ENCODE data around the gene PRKCE.

PRKCE gene

GRCh38 chr2:45758018-45758417, 106.5 kb downstream of the PRKCE start:
- DNase-seq = no peak

- no peak for DNase-seq
Observed at GRCh38 chr2:45759310-45759851, 107.9 kb downstream of the PRKCE start.

- no peak for DNase-seq
Observed at GRCh38 chr2:45761635-45762034, 110.2 kb downstream of the PRKCE start.

- no peak for DNase-seq
Observed at GRCh38 chr2:45763255-45763654, 111.8 kb downstream of the PRKCE start.

GRCh38 chr2:45763797-45764196, 112.3 kb downstream of the PRKCE start:
- no peak for DNase-seq

GRCh38 chr2:45765007-45765727, 113.7 kb downstream of the PRKCE start:
- no peak for DNase-seq

- no peak for DNase-seq
Observed at GRCh38 chr2:45765728-45766254, 114.3 kb downstream of the PRKCE start.

- DNase-seq = no peak
Observed at GRCh38 chr2:45768208-45768607, 116.7 kb downstream of the PRKCE start.

- no peak for DNase-seq
Observed at GRCh38 chr2:45769056-45769455, 117.6 kb downstream of the PRKCE start.

GRCh38 chr2:45769854-45770576, 118.5 kb downstream of the PRKCE start:
- no peak for DNase-seq

GRCh38 chr2:45770811-45771210, 119.3 kb downstream of the PRKCE start:
- no peak for DNase-seq

- DNase-seq = no peak
Observed at GRCh38 chr2:45771261-45771660, 119.8 kb downstream of the PRKCE start.

- no peak for DNase-seq
Observed at GRCh38 chr2:45772038-45772437, 120.6 kb downstream of the PRKCE start.

- no peak for DNase-seq
Observed at GRCh38 chr2:45773909-45774308, 122.4 kb downstream of the PRKCE start.

GRCh38 chr2:45774688-45775244, 123.3 kb downstream of the PRKCE start:
- no peak for DNase-seq

- no peak for DNase-seq
Observed at GRCh38 chr2:45776160-45776955, 124.9 kb downstream of the PRKCE start.

GRCh38 chr2:45777996-45778719, 126.7 kb downstream of the PRKCE start:
- DNase-seq = no peak

- peak; percentile 42 to 74 (median 64) for DNase-seq
Observed at GRCh38 chr2:45778720-45779171, 127.3 kb downstream of the PRKCE start.

GRCh38 chr2:45780541-45781463, 129.3 kb downstream of the PRKCE start:
- DNase-seq = no peak

GRCh38 chr2:45781464-45781811, 130.0 kb downstream of the PRKCE start:
- DNase-seq = no peak

GRCh38 chr2:45782436-45782835, 131.0 kb downstream of the PRKCE start:
- DNase-seq = no peak
